SK-N-SH (cell line): ENCODE measurements around the gene ANXA11. TPM values are rescaled to one million over a fixed set of nuclear protein-coding genes. Genes with fewer than 3 reads are reported as not detected.
A peak's percentile ranks its signal among the peaks of the same experiment; 100 is the strongest.

Experiments used
- CTCF ChIA-PET: fragments of 300-600, 350-600 bp; formaldehyde crosslinking; extraction: SDS; loops from one replicate; lab custom pipeline; 2021; lab: Yijun Ruan, JAX
- POLR2A ChIA-PET: fragments of 350-600 bp; sonication (Branson Sonifier 250); formaldehyde crosslinking; extraction: SDS; loops from one replicate; lab custom pipeline; 2020; ENCODE audit warnings: antibody characterized with exemption, inconsistent platforms; lab: Yijun Ruan, JAX
- DNase-seq: peaks from one replicate; pipeline ENCODE4 v3.0.0; 2012
- H2AFZ ChIP-seq: fragments of 200-600 bp; sonication (generic); 2 replicates; pipeline ENCODE4 v1.8.1; 2016; ENCODE audit warnings: antibody characterized with exemption, mild to moderate bottlenecking, low read depth
- H3F3A ChIP-seq: fragments of 200-600 bp; sonication (generic); replicated peaks from 2 replicates; pipeline ENCODE3; 2016; ENCODE audit warnings: antibody characterized with exemption, mild to moderate bottlenecking; ENCODE audit not compliant: insufficient read depth
- H3K27ac ChIP-seq, 2 experiments: fragments of 200-500 bp in 1 of 2; fragments of 200-600 bp in 1 of 2; sonication (Bioruptor generic) in 1 of 2; sonication (generic), shearing (Covaris generic) in 1 of 2; 2 replicates each; pipeline versions ENCODE4 v1.5.1 to v1.6.1; 2014 to 2016; ENCODE audit warnings: low read depth in 2 of 2, inconsistent platforms in 1 of 2, low read length in 1 of 2, mild to moderate bottlenecking in 1 of 2, mixed read lengths in 1 of 2
- H3K27me3 ChIP-seq: fragments of 200-600 bp; sonication (generic), shearing (Covaris generic); 2 replicates; pipeline ENCODE4 v1.6.1; 2016; ENCODE audit warnings: mixed run types; ENCODE audit not compliant: insufficient read depth
- H3K36me3 ChIP-seq, 2 experiments: fragments of 200-500 bp in 1 of 2; fragments of 200-600 bp in 1 of 2; sonication (Bioruptor generic) in 1 of 2; sonication (generic) in 1 of 2; replicated peaks in 1 of 2; 2 replicates each; pipeline versions ENCODE3 to v1.5.1; 2014 to 2016; ENCODE audit warnings: low read length in 1 of 2, mild to moderate bottlenecking in 1 of 2; ENCODE audit not compliant: insufficient read depth in 2 of 2, control insufficient read depth in 1 of 2
- H3K4me1 ChIP-seq, 2 experiments: fragments of 200-500 bp in 1 of 2; fragments of 200-600 bp in 1 of 2; sonication (Bioruptor generic) in 1 of 2; sonication (generic), shearing (Covaris generic) in 1 of 2; 2 replicates each; pipeline versions ENCODE4 v1.5.1 to v1.6.1; 2014 to 2016; ENCODE audit warnings: low read depth in 1 of 2, low read length in 1 of 2, mixed run types in 1 of 2; ENCODE audit not compliant: insufficient read depth in 2 of 2, control insufficient read depth in 1 of 2
- H3K4me2 ChIP-seq: fragments of 200-600 bp; sonication (generic), shearing (Covaris generic); 2 replicates; pipeline ENCODE4 v1.6.1; 2017; ENCODE audit warnings: mixed run types
- H3K4me3 ChIP-seq, 2 experiments: fragments of 200-500 bp in 1 of 2; fragments of 200-600 bp in 1 of 2; sonication (Bioruptor generic) in 1 of 2; sonication (generic), shearing (Covaris generic) in 1 of 2; 2 replicates each; pipeline versions ENCODE4 v1.5.1 to v1.8.1; 2014 to 2016; ENCODE audit warnings: low read depth in 2 of 2, inconsistent platforms in 1 of 2, low read length in 1 of 2, mild to moderate bottlenecking in 1 of 2, mixed read lengths in 1 of 2, moderate library complexity in 1 of 2
- H3K79me2 ChIP-seq: fragments of 200-600 bp; sonication (generic); 2 replicates; pipeline ENCODE4 v1.8.1; 2017; ENCODE audit warnings: mild to moderate bottlenecking; ENCODE audit not compliant: insufficient read depth
- H3K9ac ChIP-seq: fragments of 200-600 bp; sonication (generic); 2 replicates; pipeline ENCODE4 v1.6.1; 2017; ENCODE audit warnings: mixed run types
- H3K9me2 ChIP-seq: fragments of 200-600 bp; sonication (generic); 2 replicates; pipeline ENCODE4 v1.6.1; 2017; ENCODE audit warnings: mixed run types
- H3K9me3 ChIP-seq: fragments of 200-600 bp; sonication (generic); 2 replicates; pipeline ENCODE4 v1.6.1; 2017; ENCODE audit warnings: mixed run types, mild to moderate bottlenecking, moderate library complexity
- H4K20me1 ChIP-seq: fragments of 200-600 bp; sonication (generic); 2 replicates; pipeline ENCODE4 v1.6.1; 2017; ENCODE audit warnings: mild to moderate bottlenecking, mixed run types; ENCODE audit not compliant: insufficient read depth
- CHD2 ChIP-seq: fragments of 150-350 bp; IDR thresholded peaks from 2 replicates; pipeline ENCODE4 v1.6.1; 2018; ENCODE audit warnings: low read length; ENCODE audit not compliant: partially characterized antibody
- CTCF ChIP-seq: fragments of 200-600 bp; sonication (generic); IDR thresholded peaks from 2 replicates; pipeline ENCODE4 v1.6.1; 2017; ENCODE audit warnings: antibody characterized with exemption, mild to moderate bottlenecking, moderate library complexity
- EP300 ChIP-seq, 2 experiments: IDR thresholded peaks; 2 replicates each; pipeline versions ENCODE4 v1.4.0 to v1.6.1; 2012; ENCODE audit warnings: borderline replicate concordance in 1 of 2, low read depth in 1 of 2, low read length in 1 of 2
- FOSL2 ChIP-seq: IDR thresholded peaks from 2 replicates; pipeline ENCODE4 v1.4.0; 2012; ENCODE audit warnings: low read depth, mild to moderate bottlenecking, moderate library complexity, borderline replicate concordance
- FOXJ3 ChIP-seq: sonication (generic); formaldehyde crosslinking; IDR thresholded peaks from 2 replicates; pipeline ENCODE4 v1.5.1; 2020; ENCODE audit warnings: mild to moderate bottlenecking, missing genetic modification reagents
- FOXM1 ChIP-seq: IDR thresholded peaks from 2 replicates; pipeline ENCODE4 v1.4.0; 2012; ENCODE audit warnings: low read depth, mild to moderate bottlenecking
- GABPA ChIP-seq: IDR thresholded peaks from 2 replicates; pipeline ENCODE4 v1.4.0; 2012; ENCODE audit warnings: low read depth, mild to moderate bottlenecking
- GATA2 ChIP-seq: sonication (generic); formaldehyde crosslinking; IDR thresholded peaks from 2 replicates; pipeline ENCODE4 v1.5.0; 2020; ENCODE audit warnings: mild to moderate bottlenecking, missing genetic modification reagents
- MAX ChIP-seq: IDR thresholded peaks from 2 replicates; pipeline ENCODE4 v1.4.0; 2012; ENCODE audit warnings: low read depth
- MEF2A ChIP-seq: IDR thresholded peaks from 2 replicates; pipeline ENCODE4 v1.4.0; 2012; ENCODE audit warnings: low read depth, borderline replicate concordance
- MXI1 ChIP-seq: IDR thresholded peaks from 2 replicates; pipeline ENCODE4 v1.6.1; 2012; ENCODE audit warnings: mild to moderate bottlenecking, low read depth, low read length, improper control_type of control experiment
- NFIC ChIP-seq: IDR thresholded peaks from 2 replicates; pipeline ENCODE4 v1.4.0; 2012; ENCODE audit warnings: borderline replicate concordance
- NRF1 ChIP-seq: IDR thresholded peaks from 2 replicates; pipeline ENCODE4 v1.6.1; 2012; ENCODE audit warnings: low read depth, mild to moderate bottlenecking, low read length
- RAD21 ChIP-seq: IDR thresholded peaks from 2 replicates; pipeline ENCODE4 v1.6.1; 2012; ENCODE audit warnings: mild to moderate bottlenecking, low read length
- RCOR1 ChIP-seq: fragments of 150-350 bp; IDR thresholded peaks from 2 replicates; pipeline ENCODE4 v1.6.1; 2017; ENCODE audit warnings: antibody characterized with exemption, low read length
- RFX5 ChIP-seq: IDR thresholded peaks from 2 replicates; pipeline ENCODE4 v1.6.1; 2012; ENCODE audit warnings: mild to moderate bottlenecking, improper control_type of control experiment, low read length
- RXRA ChIP-seq: IDR thresholded peaks from 2 replicates; pipeline ENCODE4 v1.4.0; 2012; ENCODE audit warnings: low read depth, mild to moderate bottlenecking, borderline replicate concordance
- SIN3A ChIP-seq: IDR thresholded peaks from 2 replicates; pipeline ENCODE4 v1.6.1; 2012; ENCODE audit warnings: low read depth, mild to moderate bottlenecking, low read length, moderate library complexity, borderline replicate concordance
- SMC3 ChIP-seq: IDR thresholded peaks from 2 replicates; pipeline ENCODE4 v1.6.1; 2012; ENCODE audit warnings: low read depth, low read length, improper control_type of control experiment
- TAF1 ChIP-seq: IDR thresholded peaks from 2 replicates; pipeline ENCODE4 v1.6.1; 2012; ENCODE audit warnings: low read depth, mild to moderate bottlenecking, low read length, moderate library complexity, borderline replicate concordance
- TCF12 ChIP-seq: IDR thresholded peaks from 2 replicates; pipeline ENCODE4 v1.4.0; 2012
- TEAD4 ChIP-seq: IDR thresholded peaks from 2 replicates; pipeline ENCODE4 v1.4.0; 2012; ENCODE audit warnings: mild to moderate bottlenecking, borderline replicate concordance; ENCODE audit not compliant: insufficient read depth
- USF1 ChIP-seq: IDR thresholded peaks from 2 replicates; pipeline ENCODE4 v1.4.0; 2012; ENCODE audit warnings: low read depth, borderline replicate concordance
- USF2 ChIP-seq: fragments of 150-350 bp; IDR thresholded peaks from 2 replicates; pipeline ENCODE4 v1.6.1; 2017; ENCODE audit warnings: antibody characterized with exemption, low read length, low read depth, borderline replicate concordance
- ZBTB33 ChIP-seq: IDR thresholded peaks from 2 replicates; pipeline ENCODE4 v1.4.0; 2012; ENCODE audit warnings: low read depth, borderline replicate concordance
- WGBS: methylation state at CpG from one replicate; pipeline ENCODE4 v1.1.6; 2017; ENCODE audit warnings: low lambda C conversion rate; 5-methylcytosine and 5-hydroxymethylcytosine counted together
- polyA plus RNA-seq, 3 experiments: library from polyadenylated mRNA; depleted of rRNA; stranded (reverse); fragments of >200 nt; gene quantifications; 2 replicates each; pipeline ENCODE4 v1.2.3, GENCODE V29; 2012
- TF ChIP-seq, protein P1 (sequence below): IDR thresholded peaks from 2 replicates; pipeline ENCODE4; 2012

The ANXA11 gene
- polyA plus RNA-seq, 1 of the 3 experiments (the other 2 are of a cell fraction) = 53.6 TPM

DNA sequence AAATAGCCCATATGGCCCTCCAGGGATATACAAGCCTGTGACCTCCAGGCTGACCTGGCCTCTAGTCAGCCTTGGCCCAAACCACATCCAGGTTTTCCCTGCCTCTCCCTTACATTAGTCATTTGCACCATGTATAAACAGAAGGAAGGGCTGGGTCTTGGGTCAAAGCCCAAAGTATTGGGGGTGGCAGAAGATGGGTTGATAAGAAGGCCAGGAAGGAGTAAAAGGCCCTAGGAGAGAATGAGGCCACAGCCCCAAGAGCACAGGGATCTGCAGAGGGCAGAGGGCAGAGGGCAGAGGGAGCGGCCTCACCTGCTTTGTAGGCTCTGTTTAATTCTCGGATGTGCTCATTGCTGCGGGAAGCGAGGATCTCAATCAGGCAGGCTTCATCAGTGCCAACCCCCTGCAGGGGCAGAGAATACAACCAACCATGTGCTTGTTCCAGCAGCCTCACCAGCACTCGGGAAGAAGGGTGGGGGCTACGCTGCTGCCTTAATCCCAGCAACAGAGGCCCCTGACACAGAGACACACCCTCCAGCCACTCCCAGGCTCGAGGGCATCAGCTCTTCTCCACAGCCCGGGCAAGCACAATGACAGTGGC, 41.5 kb downstream of the ANXA11 start:
- no peaks in the 10 kb centered on the region; the same call in 1 of the 2 replicates for H4K20me1 ChIP-seq
- H3K27ac ChIP-seq = no peak overlapping the region; a peak in 1 of 4 replicates
- peaks cover 0 to 21% of the 10 kb centered on the region in 2 experiments for H3K36me3 ChIP-seq
- H3K4me3 ChIP-seq = no peak overlapping the region
- peaks cover 4% of the 10 kb centered on the region for H3F3A ChIP-seq
- H3K4me1 ChIP-seq = peaks cover 10 to 36% of the 10 kb centered on the region in 2 experiments; a peak in 3 of 4 replicates
- no peaks in the 10 kb centered on the region for H3K9me2 ChIP-seq
- peak overlapping the region; percentile 52; the same call in 1 of the 2 replicates for H3K4me2 ChIP-seq
- no peak for DNase-seq
- H3K27me3 ChIP-seq = no peaks in the 10 kb centered on the region
- H3K9me3 ChIP-seq = no peaks in the 10 kb centered on the region
- no peak overlapping the region for H3K9ac ChIP-seq
- ChIA-PET CTCF (interaction anchor here (1.6 to 2.0 kb wide), 2 partner anchors 20 to 59 kb away, joined by 8 to 9 read pairs; no protein-coding TSS in a partner anchor), POLR2A (no interaction called here)
- 92% methylated on average over 4 of the region's 8 CpGs for WGBS
- H3K79me2 ChIP-seq = no peaks in the 10 kb centered on the region; the same call in 1 of the 2 replicates
- no peak overlapping the region for H2AFZ ChIP-seq
- TF ChIP-seq CTCF (no peak), SIN3A (no peak), TEAD4 (no peak), RXRA (peak; percentile 86), SMC3 (no peak), FOSL2 (peak; percentile 25; the same call in 1 of the 2 replicates), TCF12 (peak; percentile 73), USF2 (no peak), TAF1 (no peak), MEF2A (0 out of 2 replicates have a peak, but pooled peaks have one; percentile 17), USF1 (no peak), RCOR1 (no peak), FOXJ3 (no peak), RFX5 (no peak), ZBTB33 (no peak), CHD2 (no peak), MAX (no peak), GATA2 (no peak), FOXM1 (no peak), MXI1 (no peak), NFIC (peak; percentile 76), EP300 (IDR thresholded peaks at IDR 0.05; ENCODE audit: borderline replicate concordance in 1 of 2, low read depth in 1 of 2, low read length in 1 of 2) (peak in 1 of 2 experiments; percentile 54; a peak in 1 of 4 replicates), RAD21 (no peak), NRF1 (no peak), GABPA (no peak)
- TF ChIP-seq, protein P1, sequence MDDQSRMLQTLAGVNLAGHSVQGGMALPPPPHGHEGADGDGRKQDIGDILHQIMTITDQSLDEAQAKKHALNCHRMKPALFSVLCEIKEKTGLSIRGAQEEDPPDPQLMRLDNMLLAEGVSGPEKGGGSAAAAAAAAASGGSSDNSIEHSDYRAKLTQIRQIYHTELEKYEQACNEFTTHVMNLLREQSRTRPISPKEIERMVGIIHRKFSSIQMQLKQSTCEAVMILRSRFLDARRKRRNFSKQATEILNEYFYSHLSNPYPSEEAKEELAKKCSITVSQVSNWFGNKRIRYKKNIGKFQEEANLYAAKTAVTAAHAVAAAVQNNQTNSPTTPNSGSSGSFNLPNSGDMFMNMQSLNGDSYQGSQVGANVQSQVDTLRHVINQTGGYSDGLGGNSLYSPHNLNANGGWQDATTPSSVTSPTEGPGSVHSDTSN = no peak
